H9 (cell line): ENCODE data around the gene NRXN3. TPM values are rescaled to one million over a fixed set of nuclear protein-coding genes. Genes with fewer than 3 reads are reported as not detected.

Experiments
- DNase-seq: peaks from one replicate; pipeline ENCODE4 v3.0.0-alpha.2; 2017
- H2AFZ ChIP-seq: one replicate; pipeline ENCODE4 v1.6.1; 2013; ENCODE audit warnings: mild to moderate bottlenecking, low read length, control low read depth, moderate library complexity
- H2AK5ac ChIP-seq: 2 replicates; pipeline ENCODE4 v1.6.1; 2013; ENCODE audit warnings: low read length, control low read depth, mixed read lengths; ENCODE audit not compliant: insufficient read length
- H2BK120ac ChIP-seq: one replicate; pipeline ENCODE4 v1.6.1; 2013; ENCODE audit warnings: low read depth, mild to moderate bottlenecking, low read length, control low read depth, inconsistent platforms; ENCODE audit not compliant: poor library complexity, severe bottlenecking
- H2BK12ac ChIP-seq: 2 replicates; pipeline ENCODE4 v1.6.1; 2013; ENCODE audit warnings: low read length, control low read depth, mixed read lengths, low read depth; ENCODE audit not compliant: insufficient read length
- H2BK15ac ChIP-seq: 2 replicates; pipeline ENCODE4 v1.6.1; 2013; ENCODE audit warnings: low read depth, low read length, control low read depth
- H2BK20ac ChIP-seq: one replicate; pipeline ENCODE4 v1.6.1; 2013; ENCODE audit warnings: low read depth, mild to moderate bottlenecking, low read length, control low read depth, inconsistent platforms; ENCODE audit not compliant: poor library complexity, severe bottlenecking
- H2BK5ac ChIP-seq: 2 replicates; pipeline ENCODE4 v1.6.1; 2013; ENCODE audit warnings: low read length, control low read depth, mixed read lengths; ENCODE audit not compliant: insufficient read length
- H3K14ac ChIP-seq: 2 replicates; pipeline ENCODE4 v1.6.1; 2013; ENCODE audit warnings: low read length, control low read depth; ENCODE audit not compliant: insufficient read depth
- H3K18ac ChIP-seq: 2 replicates; pipeline ENCODE4 v1.6.1; 2013; ENCODE audit warnings: low read depth, mild to moderate bottlenecking, mixed read lengths, low read length, control low read depth; ENCODE audit not compliant: insufficient read length
- H3K23ac ChIP-seq: 2 replicates; pipeline ENCODE4 v1.6.1; 2013; ENCODE audit warnings: low read length, control low read depth, mixed read lengths, low read depth; ENCODE audit not compliant: insufficient read length
- H3K23me2 ChIP-seq: 2 replicates; pipeline ENCODE4 v1.6.1; 2013; ENCODE audit warnings: low read depth, mild to moderate bottlenecking, mixed read lengths, low read length, control low read depth; ENCODE audit not compliant: insufficient read length, poor library complexity, severe bottlenecking
- H3K27ac ChIP-seq: 2 replicates; pipeline ENCODE4 v1.5.1; 2013; ENCODE audit warnings: low read length, control low read depth, mixed read lengths, low read depth; ENCODE audit not compliant: insufficient read length
- H3K27me3 ChIP-seq: 2 replicates; pipeline ENCODE4 v1.6.1; 2013; ENCODE audit warnings: low read length, control low read depth, inconsistent platforms; ENCODE audit not compliant: insufficient read depth
- H3K4ac ChIP-seq: 2 replicates; pipeline ENCODE4 v1.6.1; 2013; ENCODE audit warnings: low read depth, mild to moderate bottlenecking, control low read depth, inconsistent platforms, low read length, moderate library complexity
- H3K4me1 ChIP-seq: 2 replicates; pipeline ENCODE4 v1.6.1; 2013; ENCODE audit warnings: low read length, control low read depth, inconsistent platforms; ENCODE audit not compliant: insufficient read depth
- H3K4me2 ChIP-seq: 2 replicates; pipeline ENCODE4 v1.6.1; 2013; ENCODE audit warnings: low read length, control low read depth, mixed read lengths; ENCODE audit not compliant: insufficient read length, insufficient read depth
- H3K56ac ChIP-seq: 2 replicates; pipeline ENCODE4 v1.6.1; 2013; ENCODE audit warnings: low read depth, mild to moderate bottlenecking, mixed read lengths, low read length, control low read depth; ENCODE audit not compliant: insufficient read length
- H3K79me1 ChIP-seq: 2 replicates; pipeline ENCODE4 v1.6.1; 2013; ENCODE audit warnings: low read depth, mild to moderate bottlenecking, moderate library complexity, low read length, control low read depth, inconsistent platforms; ENCODE audit not compliant: insufficient read depth, poor library complexity, severe bottlenecking
- H3K79me2 ChIP-seq: 2 replicates; pipeline ENCODE4 v1.6.1; 2013; ENCODE audit warnings: low read length, control low read depth, inconsistent platforms; ENCODE audit not compliant: insufficient read depth
- H3K9ac ChIP-seq: 2 replicates; pipeline ENCODE4 v1.6.1; 2013; ENCODE audit warnings: low read length, control low read depth, mixed read lengths; ENCODE audit not compliant: insufficient read length; ENCODE audit errors: extremely low read depth
- H3K9me3 ChIP-seq: one replicate; pipeline ENCODE4 v1.6.1; 2013; ENCODE audit warnings: low read depth, low read length, inconsistent platforms; ENCODE audit not compliant: control insufficient read depth
- H3T11ph ChIP-seq: one replicate; pipeline ENCODE4 v1.6.1; 2013; ENCODE audit warnings: mild to moderate bottlenecking, low read length, control low read depth, inconsistent platforms
- H4K20me1 ChIP-seq: one replicate; pipeline ENCODE4 v1.6.1; 2013; ENCODE audit not compliant: control insufficient read depth, insufficient read length, insufficient read depth
- H4K5ac ChIP-seq: 2 replicates; pipeline ENCODE4 v1.6.1; 2013; ENCODE audit warnings: low read depth, mild to moderate bottlenecking, mixed read lengths, low read length, control low read depth; ENCODE audit not compliant: insufficient read length
- H4K8ac ChIP-seq: replicated peaks from 2 replicates; pipeline ENCODE4 v1.6.1; 2013; ENCODE audit warnings: low read length, control low read depth, mixed read lengths, low read depth; ENCODE audit not compliant: insufficient read length
- H4K91ac ChIP-seq: 2 replicates; pipeline ENCODE4 v1.6.1; 2013; ENCODE audit warnings: low read depth, mild to moderate bottlenecking, moderate library complexity, mixed read lengths, low read length, control low read depth; ENCODE audit not compliant: insufficient read length
- H3K27ac Mint-ChIP-seq, 3 experiments: 2 replicates in 2 of 3; 3 replicates in 1 of 3; pipeline ENCODE4 v1.8.0; 2020 to 2021; ENCODE audit warnings: mixed read lengths in 3 of 3, mild to moderate bottlenecking in 1 of 3, moderate library complexity in 1 of 3
- H3K27me3 Mint-ChIP-seq: 2 replicates; pipeline ENCODE4 v1.8.0; 2021; ENCODE audit warnings: low read depth, mild to moderate bottlenecking, moderate library complexity, mixed read lengths
- H3K36me3 Mint-ChIP-seq, 3 experiments: 2 replicates in 2 of 3; 3 replicates in 1 of 3; pipeline ENCODE4 v1.8.0; 2020 to 2021; ENCODE audit warnings: low read depth in 3 of 3, mixed read lengths in 3 of 3; ENCODE audit not compliant: insufficient read depth in 1 of 3
- H3K4me1 Mint-ChIP-seq, 2 experiments: 2 replicates each; pipeline ENCODE4 v1.8.0; 2020; ENCODE audit warnings: mixed read lengths in 2 of 2
- H3K4me3 Mint-ChIP-seq, 2 experiments: 2 replicates in 1 of 2; 3 replicates in 1 of 2; pipeline ENCODE4 v1.8.0; 2020 to 2021; ENCODE audit warnings: mild to moderate bottlenecking in 2 of 2, mixed read lengths in 2 of 2, moderate library complexity in 1 of 2
- H3K9me3 Mint-ChIP-seq, 2 experiments: 2 replicates in 1 of 2; 3 replicates in 1 of 2; pipeline ENCODE4 v1.8.0; 2020; ENCODE audit warnings: mild to moderate bottlenecking in 2 of 2, mixed read lengths in 2 of 2, moderate library complexity in 1 of 2
- CTCF ChIP-seq: fragments of 200-600 bp; sonication (generic); conservative IDR thresholded peaks from 3 replicates; pipeline ENCODE4 v1.8.0; 2021; ENCODE audit warnings: antibody characterized with exemption, mild to moderate bottlenecking
- WGBS: extraction: QIAGEN DNeasy Blood & Tissue Kit; methylation state at CpG from one replicate; pipeline ENCODE4 v1.1.7; 2013; ENCODE audit warnings: missing lambda C conversion rate, low lambda C conversion rate, mixed read lengths; ENCODE audit not compliant: insufficient read length; ENCODE audit errors: extremely low coverage; 5-methylcytosine and 5-hydroxymethylcytosine counted together
- total RNA-seq: library from RNA; stranded (reverse); gene quantifications from 2 replicates; pipeline ENCODE4 v1.2.1, GENCODE V29; 2021

Gene NRXN3
- total RNA-seq, 1 experiment from 2014 or later: 1.8 TPM

GRCh38 chr14:78143489-78144145, 26.6 kb upstream of the NRXN3 start:
- no peak overlapping the region for H3K9ac ChIP-seq
- no peak overlapping the region for H2AK5ac ChIP-seq
- no peak for DNase-seq
- no peak overlapping the region for H3K4me2 ChIP-seq
- H4K91ac ChIP-seq: no peak overlapping the region
- no peak overlapping the region for H3K4ac ChIP-seq
- H3K56ac ChIP-seq: no peak overlapping the region
- H3K79me1 ChIP-seq: no peaks in the 10 kb centered on the region
- Mint-ChIP-seq H3K27me3 (no peaks in the 10 kb centered on the region), H3K27ac (no peak overlapping the region), H3K9me3 (no peaks in the 10 kb centered on the region), H3K36me3 (no peaks in the 10 kb centered on the region), H3K4me3 (no peak overlapping the region), H3K4me1 (no peaks in the 10 kb centered on the region)
- H2BK120ac ChIP-seq: no peak overlapping the region
- H3T11ph ChIP-seq: no peak overlapping the region
- H3K4me1 ChIP-seq: no peaks in the 10 kb centered on the region
- H2BK5ac ChIP-seq: no peak overlapping the region
- H2AFZ ChIP-seq: no peak overlapping the region
- no peaks in the 10 kb centered on the region for H3K23me2 ChIP-seq
- H3K9me3 ChIP-seq: no peaks in the 10 kb centered on the region
- no peak overlapping the region for H2BK12ac ChIP-seq
- no peak overlapping the region for H2BK15ac ChIP-seq
- H3K23ac ChIP-seq: no peak overlapping the region
- no peaks in the 10 kb centered on the region for H3K27me3 ChIP-seq
- H2BK20ac ChIP-seq: no peak overlapping the region
- no peak overlapping the region for H4K8ac ChIP-seq
- no CpG with 5 or more reads among the region's 7 CpGs for WGBS
- H3K18ac ChIP-seq: no peak overlapping the region
- H3K27ac ChIP-seq: no peak overlapping the region
- H3K79me2 ChIP-seq: no peaks in the 10 kb centered on the region
- no peak overlapping the region for H3K14ac ChIP-seq
- H4K20me1 ChIP-seq: no peaks in the 10 kb centered on the region
- no peak overlapping the region for H4K5ac ChIP-seq
- TF ChIP-seq CTCF: no peak
